Ammon's horn (tissue), 1 donor: ENCODE measurements around the gene U2AF1L4.

Experiments
- DNase-seq: peaks from one replicate; pipeline ENCODE4 v3.0.0-alpha.2; 2016; ENCODE audit warnings: low spot score

U2AF1L4 gene

GRCh38 chr19:35757231-35757748 is 12.1 kb upstream of the U2AF1L4 start:
- no peak for DNase-seq

DNA sequence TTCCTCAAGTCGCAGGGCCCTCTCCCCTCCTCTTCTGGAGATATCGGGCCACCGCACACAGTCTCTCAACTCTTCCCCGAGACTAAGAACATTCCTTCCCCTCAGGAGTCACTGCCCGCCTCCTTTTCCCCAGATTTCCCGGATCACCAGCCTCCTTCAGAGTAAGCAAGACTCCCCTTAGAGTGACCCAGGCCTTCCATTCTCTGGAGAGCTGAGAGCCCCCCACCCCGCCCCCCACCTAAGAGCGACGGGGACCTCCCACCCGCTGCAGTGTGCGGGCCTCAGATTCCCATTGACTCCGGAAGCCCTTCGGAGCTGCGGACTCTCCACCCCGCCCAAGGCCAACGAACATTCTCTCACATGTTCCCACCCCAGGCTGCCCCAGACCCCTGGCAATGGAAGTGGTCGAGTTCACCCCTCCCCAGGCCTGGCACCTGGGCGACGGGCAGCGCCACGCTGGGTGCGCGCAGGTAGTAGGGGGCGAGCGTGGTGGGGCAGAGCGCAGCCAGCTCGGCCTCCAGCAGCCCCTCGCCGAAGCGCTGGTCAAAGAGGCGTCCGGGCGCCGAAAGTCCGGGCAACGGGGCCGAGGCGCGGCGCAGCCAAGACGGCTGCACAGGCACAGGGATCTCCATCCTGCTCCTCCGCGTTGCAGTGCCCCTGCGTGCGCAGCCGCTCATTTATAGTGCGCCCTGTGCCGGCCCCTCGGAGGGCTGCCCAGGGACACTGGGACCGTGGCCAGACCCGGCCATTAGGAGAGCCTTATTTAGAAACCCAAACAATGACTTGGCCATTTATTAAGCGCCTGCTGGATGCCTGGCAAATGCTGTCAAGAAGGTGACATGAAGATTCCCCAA is 11.4 kb upstream of the U2AF1L4 start, which contains the start of gene HSPB6:
Gene HSPB6 (minus strand): TSS at position 653 of the 854 bp plus-strand sequence. CDS start 21 bp downstream, at position 632.
- no peak for DNase-seq

GRCh38 chr19:35755550-35756376 is 10.5 kb upstream of the U2AF1L4 start:
- no peak for DNase-seq

GRCh38 chr19:35755131-35755549 is 9.9 kb upstream of the U2AF1L4 start:
- no peak for DNase-seq

GRCh38 chr19:35754370-35755130 is 9.3 kb upstream of the U2AF1L4 start:
- DNase-seq, result no peak

DNA sequence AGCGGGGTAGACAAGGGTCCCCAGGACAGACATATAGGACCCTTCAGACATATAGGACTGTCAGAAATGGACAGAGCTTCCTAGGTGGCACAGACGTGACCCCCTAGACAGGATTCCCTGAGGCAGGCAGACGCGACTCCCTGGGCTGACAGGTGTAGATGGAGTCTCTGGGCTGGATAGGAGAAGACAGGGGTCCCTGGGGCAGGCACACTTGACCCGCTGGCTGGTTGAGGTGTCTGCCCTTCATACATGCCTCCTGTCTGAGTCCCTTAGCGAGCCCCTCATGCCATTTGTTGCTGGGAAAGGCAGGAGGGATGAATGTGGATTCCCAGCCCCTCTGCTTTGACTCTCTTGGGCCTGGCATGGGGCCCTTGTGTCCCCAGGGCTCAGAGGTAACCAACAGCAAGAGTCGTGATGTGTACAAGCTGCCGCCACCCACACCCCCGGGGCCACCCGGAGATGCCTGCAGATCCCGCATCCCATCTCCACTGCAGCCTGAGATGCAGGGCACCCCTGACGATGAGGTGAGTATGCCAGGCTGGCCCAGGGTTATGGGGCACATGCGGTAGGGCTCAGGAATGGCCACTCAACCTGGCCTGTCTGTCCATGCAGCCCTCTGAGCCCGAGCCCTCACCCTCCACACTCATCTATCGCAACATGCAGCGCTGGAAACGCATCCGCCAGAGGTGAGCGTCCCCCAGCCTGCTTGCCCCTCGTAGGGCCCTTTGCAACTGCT is 8.6 kb upstream of the U2AF1L4 start:
- DNase-seq, result no peak

DNA sequence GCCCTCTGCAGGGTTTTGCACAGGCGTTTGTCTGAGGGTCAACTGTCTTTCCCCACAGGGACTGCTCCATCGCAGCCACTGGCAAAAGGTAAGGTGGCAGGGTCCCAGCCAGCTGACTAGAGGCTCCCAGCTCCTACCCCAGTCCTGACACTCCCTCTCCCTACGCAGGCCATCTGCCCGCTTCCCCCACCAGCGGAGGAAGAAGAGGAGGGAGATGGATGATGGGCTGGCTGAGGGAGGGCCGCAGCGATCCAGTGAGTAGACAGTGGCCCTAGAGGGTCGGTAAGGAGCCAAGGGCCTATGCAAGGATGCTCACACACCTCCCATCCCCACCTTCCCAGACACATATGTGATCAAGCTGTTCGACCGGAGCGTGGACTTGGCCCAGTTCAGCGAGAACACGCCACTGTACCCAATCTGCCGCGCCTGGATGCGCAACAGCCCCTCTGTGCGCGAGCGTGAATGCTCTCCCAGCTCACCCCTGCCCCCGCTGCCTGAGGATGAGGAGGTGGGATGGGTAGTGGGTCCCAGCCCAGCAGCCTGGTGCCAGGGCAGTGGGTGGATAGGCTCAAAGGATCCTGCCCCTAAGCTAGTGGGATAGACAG is 7.6 kb upstream of the U2AF1L4 start:
- DNase-seq, result no peak

- no peak for DNase-seq
Measured at GRCh38 chr19:35751839-35752745, 6.9 kb upstream of the U2AF1L4 start.

DNA sequence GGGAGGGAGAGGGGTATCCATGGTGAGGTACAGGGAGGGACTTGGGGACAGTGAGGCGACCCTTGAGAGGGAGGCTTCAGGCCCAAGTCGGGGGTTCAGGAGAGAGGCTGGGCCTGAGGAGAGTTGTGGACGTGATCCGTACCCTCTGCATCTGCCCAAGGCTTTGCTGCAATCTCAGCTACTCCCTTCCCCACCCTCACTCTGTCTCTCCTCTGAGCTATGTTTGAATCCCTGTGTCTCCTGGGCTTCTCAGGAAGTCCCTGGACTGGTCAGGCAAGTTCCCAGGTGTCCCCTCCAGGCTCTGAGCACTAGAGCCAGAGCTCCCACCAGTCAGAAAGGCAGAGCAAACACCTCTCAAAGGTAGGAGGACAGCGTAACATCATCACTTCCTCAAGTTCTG is 4.9 kb upstream of the U2AF1L4 start:
- no peak for DNase-seq

GRCh38 chr19:35748106-35749020 is 3.1 kb upstream of the U2AF1L4 start, which contains the start of gene LIN37:
Gene LIN37, plus strand, starts transcription at chr19:35748576. Its CDS starts 149 bp downstream, at chr19:35748725.
- peak; percentile 100 for DNase-seq

GRCh38 chr19:35746531-35746930 is 1.3 kb upstream of the U2AF1L4 start:
- no peak for DNase-seq

DNA sequence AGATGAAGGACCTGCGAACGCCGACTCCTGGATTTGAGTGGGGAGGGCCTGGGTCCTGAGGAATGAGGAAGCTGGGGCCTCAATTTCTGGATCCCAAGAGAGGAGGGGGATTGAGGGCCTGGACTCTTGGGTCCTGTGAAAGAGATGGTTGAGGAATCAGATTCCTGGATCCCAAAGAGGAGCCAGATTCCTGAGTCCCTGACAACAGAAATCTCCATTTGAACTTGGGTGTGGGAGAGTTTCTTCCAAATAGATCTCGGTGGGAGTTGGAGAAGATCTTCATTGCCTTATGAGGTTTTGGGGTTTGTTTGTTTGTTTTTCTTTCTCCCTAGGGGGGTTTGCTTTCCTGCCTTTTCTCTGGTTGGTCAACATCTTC is 857 bp upstream of the U2AF1L4 start:
- DNase-seq, result no peak

GRCh38 chr19:35744430-35745327 is 539 bp downstream of the U2AF1L4 start:
- DNase-seq, result peak; percentile 97

- DNase-seq, result no peak
Measured at GRCh38 chr19:35743640-35744429, 1.4 kb downstream of the U2AF1L4 start.

DNA sequence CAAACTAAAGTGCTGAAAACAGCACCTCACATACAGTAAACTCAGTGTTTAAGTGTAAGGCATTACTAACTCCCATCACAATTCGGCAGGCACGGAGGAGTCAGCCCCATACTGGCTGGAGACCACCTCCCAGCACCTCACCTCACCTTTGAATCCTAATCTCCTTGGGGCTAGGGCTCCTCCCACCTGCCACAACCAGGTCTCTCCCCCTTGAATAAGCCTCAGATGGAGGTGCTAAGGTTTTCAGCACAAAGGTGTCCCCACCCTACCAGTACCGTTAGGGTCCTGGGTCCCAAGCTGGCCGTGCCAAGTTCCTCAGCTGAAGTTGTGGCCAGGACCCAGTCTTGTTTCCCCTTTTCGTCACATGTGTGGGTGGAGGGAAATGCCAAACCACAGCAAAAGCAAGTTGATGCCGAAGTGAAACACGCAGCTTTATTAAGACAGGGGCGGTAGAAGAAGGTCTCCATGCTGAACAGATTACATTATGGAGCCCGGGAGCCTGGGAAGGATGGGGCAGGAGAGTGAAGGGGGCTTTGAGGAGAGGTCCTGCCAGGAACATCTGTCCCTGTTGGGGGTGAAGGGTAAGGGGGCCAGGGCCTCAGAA is 3.0 kb downstream of the U2AF1L4 start, which contains the start of gene IGFLR1:
Gene IGFLR1 (minus strand): TSS at position 332 of the 604 bp plus-strand sequence. CDS start 1,272 bp downstream, outside the sequence.
- peak; percentile 70 for DNase-seq

DNA sequence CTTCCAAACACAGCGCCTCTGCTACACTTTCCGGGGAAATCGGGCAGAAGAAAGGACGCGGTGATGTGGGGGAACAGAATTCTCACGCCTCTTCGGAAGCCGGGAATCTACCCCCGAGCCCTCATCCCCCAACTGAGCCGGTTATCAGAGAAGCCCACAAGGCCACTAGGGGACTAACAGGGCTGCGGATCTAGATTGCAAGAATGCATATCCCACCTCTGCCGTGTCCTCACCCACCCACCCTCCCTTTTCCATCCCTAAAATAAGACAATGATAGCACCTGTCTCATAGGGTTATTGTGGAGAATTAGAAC is 4.1 kb downstream of the U2AF1L4 start:
- DNase-seq, result no peak
